PC-3 (cell line): Measurements from ENCODE around the gene PLAAT2. TPM values are rescaled to one million over a fixed set of nuclear protein-coding genes. Genes with fewer than 3 reads are reported as not detected.

Source experiments
- ATAC-seq: fragments of 200-7000 bp; cut with Tn5 transposase; 2 replicates; pipeline ENCODE4 v1.9.1; 2020; ENCODE audit warnings: mild to moderate bottlenecking, moderate library complexity
- BruUV-seq: library from RNA; stranded (reverse); fragments of 400-500 nt; replicated peaks from 2 replicates; lab custom pipeline; 2021; lab: Mats Ljungman, UMichigan
- CTCF ChIA-PET: fragments of 300-600 bp; sonication (Branson Sonifier 250); formaldehyde crosslinking; loops from one replicate; lab custom pipeline; 2022; ENCODE audit warnings: antibody characterized with exemption; lab: Charles Lee
- POLR2A ChIA-PET: fragments of 300-600 bp; sonication (Branson Sonifier 250); formaldehyde crosslinking; loops from one replicate; lab custom pipeline; 2022; ENCODE audit warnings: antibody characterized with exemption; ENCODE audit not compliant: unreplicated experiment; lab: Charles Lee
- DNase-seq: peaks from one replicate; pipeline ENCODE4 v3.0.0-alpha.2; 2015
- H2AFZ ChIP-seq: fragments of 300-600 bp; sonication (generic); 2 replicates; pipeline ENCODE4 v1.6.0; 2016; ENCODE audit warnings: antibody characterized with exemption, low read length
- H3F3A ChIP-seq: fragments of 300-600 bp; sonication (generic); one replicate; pipeline ENCODE4 v1.6.0; 2017; ENCODE audit warnings: antibody characterized with exemption, low read length, control low read depth, mild to moderate bottlenecking; ENCODE audit not compliant: unreplicated experiment
- H3K27ac ChIP-seq: fragments of 300-600 bp; sonication (generic); 2 replicates; pipeline ENCODE4 v1.5.1; 2016; ENCODE audit warnings: mild to moderate bottlenecking, low read length
- H3K27me3 ChIP-seq: fragments of 300-600 bp; sonication (generic); 2 replicates; pipeline ENCODE4 v1.6.1; 2016; ENCODE audit warnings: low read length, mixed read lengths
- H3K36me3 ChIP-seq: fragments of 300-600 bp; sonication (generic); 2 replicates; pipeline ENCODE4 v1.6.1; 2016; ENCODE audit warnings: low read depth, mixed run types, low read length, mixed read lengths
- H3K4me1 ChIP-seq: fragments of 300-600 bp; sonication (generic); 2 replicates; pipeline ENCODE4 v1.5.1; 2016; ENCODE audit warnings: low read length; ENCODE audit not compliant: insufficient read depth
- H3K4me2 ChIP-seq: fragments of 300-600 bp; sonication (generic); 2 replicates; pipeline ENCODE4 v1.6.0; 2016; ENCODE audit warnings: low read length
- H3K4me3 ChIP-seq: fragments of 300-600 bp; sonication (generic); 2 replicates; pipeline ENCODE4 v1.5.1; 2016; ENCODE audit warnings: mild to moderate bottlenecking, low read length, mixed read lengths
- H3K79me2 ChIP-seq: fragments of 300-600 bp; sonication (generic); 2 replicates; pipeline ENCODE4 v1.6.1; 2017; ENCODE audit warnings: low read length, mixed read lengths
- H3K9ac ChIP-seq: fragments of 300-600 bp; sonication (generic); 2 replicates; pipeline ENCODE4 v1.6.0; 2016; ENCODE audit warnings: mild to moderate bottlenecking, low read length
- H3K9me2 ChIP-seq: fragments of 300-600 bp; sonication (generic); replicated peaks from 2 replicates; pipeline ENCODE4 v1.6.1; 2016; ENCODE audit warnings: mixed run types, low read length, mixed read lengths
- H3K9me3 ChIP-seq: fragments of 300-600 bp; sonication (generic); 2 replicates; pipeline ENCODE4 v1.6.1; 2016; ENCODE audit warnings: low read length, mixed read lengths
- H4K20me1 ChIP-seq: fragments of 300-600 bp; sonication (generic); 2 replicates; pipeline ENCODE4 v1.6.1; 2016; ENCODE audit warnings: low read length, mixed read lengths
- CTCF ChIP-seq: fragments of 300-600 bp; sonication (generic); conservative IDR thresholded peaks from 2 replicates; pipeline ENCODE4 v1.5.1; 2017; ENCODE audit warnings: antibody characterized with exemption, low read depth, mild to moderate bottlenecking, low read length
- EZH2 ChIP-seq: fragments of 300-600 bp; sonication (generic); IDR thresholded peaks from one replicate; pipeline ENCODE4 v1.6.1; 2017; ENCODE audit warnings: antibody characterized with exemption, mild to moderate bottlenecking, low read length; ENCODE audit not compliant: unreplicated experiment
- EZH2phosphoT487 ChIP-seq: fragments of 300-600 bp; sonication (generic); IDR thresholded peaks from 2 replicates; pipeline ENCODE4 v1.6.1; 2018; ENCODE audit warnings: mild to moderate bottlenecking, antibody characterized with exemption, low read length, borderline replicate concordance
- intact Hi-C: fragments of 100-400 bp; cut with micrococcal nuclease; formaldehyde crosslinking; loops from 2 replicates; pipeline ENCODE4 v1.9.0; 2023
- total RNA-seq: library from RNA; depleted of rRNA; stranded (reverse); fragments of >200 nt; gene quantifications from 2 replicates; pipeline ENCODE4 v1.2.3, GENCODE V29; 2014

PLAAT2 gene
- total RNA-seq, 1 experiment from 2014 or later = 5.6 TPM

DNA sequence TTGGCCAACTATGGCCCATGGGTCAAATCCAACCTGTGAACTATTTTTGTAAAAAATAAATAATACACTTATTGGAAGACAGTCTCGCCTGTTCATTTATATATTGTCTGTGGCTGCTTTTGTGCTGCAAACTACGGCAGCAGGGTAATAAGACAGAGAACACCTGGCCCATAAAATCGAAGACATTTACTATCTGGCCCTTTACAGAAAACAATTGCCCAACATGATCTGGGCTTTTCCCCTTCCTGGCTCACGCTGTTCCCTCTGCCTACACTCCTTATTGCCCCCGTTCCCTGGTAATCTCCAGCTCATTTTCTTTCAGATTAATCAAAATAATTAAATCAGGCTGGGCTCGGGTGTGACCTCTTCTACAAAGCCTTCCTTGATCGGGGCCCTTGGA, 5.6 kb downstream of the PLAAT2 start:
- H3F3A ChIP-seq = no peaks in the 10 kb centered on the region
- H3K27ac ChIP-seq = no peak overlapping the region
- no peak overlapping the region for H3K9ac ChIP-seq
- peaks cover 38% of the 10 kb centered on the region for H3K4me1 ChIP-seq
- no peak overlapping the region for H3K4me2 ChIP-seq
- ATAC-seq = no peak
- TF ChIP-seq CTCF (no peak), EZH2 (no peak), EZH2phosphoT487 (no peak)
- CTCF ChIA-PET = no interaction called here
- H3K79me2 ChIP-seq = no peaks in the 10 kb centered on the region
- no peaks in the 10 kb centered on the region for H3K27me3 ChIP-seq
- no peak overlapping the region for H3K4me3 ChIP-seq
- H2AFZ ChIP-seq = no peak overlapping the region
- POLR2A ChIA-PET = no interaction called here
- no peak for DNase-seq
- no peaks in the 10 kb centered on the region for H4K20me1 ChIP-seq
- BruUV-seq = no TSS peak
- H3K9me2 ChIP-seq = no peaks in the 10 kb centered on the region
- H3K36me3 ChIP-seq = no peaks in the 10 kb centered on the region
- H3K9me3 ChIP-seq = no peaks in the 10 kb centered on the region
- intact Hi-C loops = no loop called here

- CTCF ChIA-PET = no interaction called here
- H3K9me2 ChIP-seq = no peaks in the 10 kb centered on the region
- no peak for ATAC-seq
- POLR2A ChIA-PET = no interaction called here
- no peaks in the 10 kb centered on the region for H3K9me3 ChIP-seq
- no peak overlapping the region for H3K4me2 ChIP-seq
- no peaks in the 10 kb centered on the region for H3K27me3 ChIP-seq
- H3F3A ChIP-seq = no peaks in the 10 kb centered on the region
- intact Hi-C loops = no loop called here
- no peak overlapping the region for H3K9ac ChIP-seq
- BruUV-seq = no TSS peak
- no peak overlapping the region for H3K27ac ChIP-seq
- no peaks in the 10 kb centered on the region for H3K79me2 ChIP-seq
- no peak overlapping the region for H2AFZ ChIP-seq
- no peak overlapping the region for H3K4me3 ChIP-seq
- no peaks in the 10 kb centered on the region for H3K36me3 ChIP-seq
- TF ChIP-seq EZH2phosphoT487 (no peak), CTCF (no peak), EZH2 (no peak)
- peaks cover 35% of the 10 kb centered on the region for H3K4me1 ChIP-seq
- no peaks in the 10 kb centered on the region for H4K20me1 ChIP-seq
- no peak for DNase-seq
These were observed 6.7 kb downstream of the PLAAT2 start for GRCh38 chr11:63556404-63557013.

DNA sequence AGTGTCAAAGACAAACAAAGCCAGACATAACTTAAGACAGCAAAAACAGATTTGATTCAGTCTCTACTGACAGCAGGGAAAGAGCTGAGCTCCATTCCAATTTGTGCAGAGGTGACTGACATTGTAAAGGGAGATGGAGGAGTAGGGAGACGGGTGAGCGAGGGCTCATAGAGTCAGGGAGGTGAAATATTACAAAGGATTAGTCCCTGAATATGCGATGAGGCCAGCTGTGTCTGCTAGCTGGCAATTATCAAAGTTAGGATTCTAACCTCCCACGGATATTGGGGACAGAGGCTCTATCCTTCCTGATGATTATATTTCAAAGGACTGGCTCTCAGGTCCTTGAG, 8.3 kb downstream of the PLAAT2 start:
- Histone ChIP-seq H3F3A (no peaks in the 10 kb centered on the region), H3K27ac (no peak overlapping the region), H3K27me3 (no peaks in the 10 kb centered on the region), H3K9ac (no peak overlapping the region), H3K4me2 (no peak overlapping the region), H3K9me3 (no peaks in the 10 kb centered on the region), H4K20me1 (no peaks in the 10 kb centered on the region), H3K4me3 (no peak overlapping the region), H3K36me3 (no peaks in the 10 kb centered on the region), H3K4me1 (peaks cover 18% of the 10 kb centered on the region), H3K9me2 (no peaks in the 10 kb centered on the region), H3K79me2 (no peaks in the 10 kb centered on the region), H2AFZ (no peak overlapping the region)
- DNase-seq = no peak
- TF ChIP-seq EZH2 = no peak
- no peak for TF ChIP-seq EZH2phosphoT487
- TF ChIP-seq CTCF = no peak
- CTCF ChIA-PET = no interaction called here
- ATAC-seq = no peak
- intact Hi-C loops = no loop called here
- no TSS peak for BruUV-seq
- POLR2A ChIA-PET = no interaction called here
